WTC11 (cell line): Measurements from ENCODE around the gene DUSP18. TPM values are rescaled to one million over a fixed set of nuclear protein-coding genes. Genes with fewer than 3 reads are reported as not detected.

ENCODE experiments used
- ATAC-seq: fragments of 200-7000 bp; cut with Tn5 transposase; 2 replicates; pipeline ENCODE4 v1.10.0; 2021; ENCODE audit warnings: mild to moderate bottlenecking, moderate library complexity
- CTCF ChIA-PET: fragments of 300-600 bp; sonication (Branson Sonifier 250); formaldehyde crosslinking; loops from one replicate; lab custom pipeline; 2021; ENCODE audit warnings: antibody characterized with exemption; lab: Charles Lee
- POLR2A ChIA-PET: fragments of 350-600 bp; sonication (Branson Sonifier 250); formaldehyde crosslinking; loops from one replicate; lab custom pipeline; 2021; ENCODE audit warnings: antibody characterized with exemption; lab: Charles Lee
- DNase-seq: peaks from one replicate; pipeline ENCODE4 v3.0.0; 2021; ENCODE audit warnings: low spot score
- H3K27ac Mint-ChIP-seq: 2 replicates; pipeline ENCODE4 v1.8.0; 2021; ENCODE audit warnings: mixed read lengths
- H3K27me3 Mint-ChIP-seq: 2 replicates; pipeline ENCODE4 v1.8.0; 2021; ENCODE audit warnings: low read depth, mild to moderate bottlenecking, moderate library complexity, mixed read lengths
- H3K36me3 Mint-ChIP-seq: 2 replicates; pipeline ENCODE4 v1.8.0; 2021; ENCODE audit warnings: mixed read lengths
- H3K4me1 Mint-ChIP-seq: 2 replicates; pipeline ENCODE4 v1.8.0; 2022; ENCODE audit warnings: mixed read lengths
- H3K4me3 Mint-ChIP-seq: 2 replicates; pipeline ENCODE4 v1.8.0; 2021; ENCODE audit warnings: mild to moderate bottlenecking, moderate library complexity, mixed read lengths
- H3K9me3 Mint-ChIP-seq: 2 replicates; pipeline ENCODE4 v1.8.0; 2021; ENCODE audit warnings: mixed read lengths
- ATF1 ChIP-seq: sonication (generic); formaldehyde crosslinking; IDR thresholded peaks from 2 replicates; pipeline ENCODE4 v1.8.1; 2023; ENCODE audit warnings: mild to moderate bottlenecking, moderate library complexity, missing genetic modification reagents
- CBFB ChIP-seq: sonication (generic); formaldehyde crosslinking; IDR thresholded peaks from 2 replicates; pipeline ENCODE4 v1.8.1; 2022; ENCODE audit warnings: mild to moderate bottlenecking, low read depth, missing genetic modification reagents
- CREB1 ChIP-seq: sonication (generic); formaldehyde crosslinking; IDR thresholded peaks from 2 replicates; pipeline ENCODE4 v1.8.0; 2023; ENCODE audit warnings: mild to moderate bottlenecking, missing genetic modification reagents
- FOXP1 ChIP-seq: sonication (generic); formaldehyde crosslinking; IDR thresholded peaks from 2 replicates; pipeline ENCODE4 v1.8.0; 2022; ENCODE audit warnings: missing genetic modification reagents, mild to moderate bottlenecking, moderate library complexity, borderline replicate concordance
- NR1H2 ChIP-seq: sonication (generic); formaldehyde crosslinking; IDR thresholded peaks from 2 replicates; pipeline ENCODE4 v1.9.0; 2021; ENCODE audit warnings: mild to moderate bottlenecking, moderate library complexity, missing genetic modification reagents
- RORB ChIP-seq: fragments of 250-450 bp; sonication (Bioruptor Pico); IDR thresholded peaks from 2 replicates; pipeline ENCODE4 v1.9.0; 2021; ENCODE audit warnings: mild to moderate bottlenecking
- SMAD3 ChIP-seq: sonication (generic); formaldehyde crosslinking; IDR thresholded peaks from 2 replicates; pipeline ENCODE4 v1.8.0; 2022; ENCODE audit warnings: missing genetic modification reagents, mild to moderate bottlenecking, borderline replicate concordance
- SOX15 ChIP-seq: fragments of 250-450 bp; sonication (Bioruptor Pico); IDR thresholded peaks from 2 replicates; pipeline ENCODE4 v1.9.0; 2021; ENCODE audit warnings: mild to moderate bottlenecking
- SP1 ChIP-seq: sonication (generic); formaldehyde crosslinking; conservative IDR thresholded peaks from 2 replicates; pipeline ENCODE4 v1.8.1; 2022; ENCODE audit warnings: missing genetic modification reagents
- TP53 ChIP-seq: sonication (generic); formaldehyde crosslinking; IDR thresholded peaks from 2 replicates; pipeline ENCODE4 v1.8.1; 2023; ENCODE audit warnings: mild to moderate bottlenecking, missing genetic modification reagents
- ZNF121 ChIP-seq: sonication (generic); formaldehyde crosslinking; IDR thresholded peaks from 2 replicates; pipeline ENCODE4 v1.8.0; 2023; ENCODE audit warnings: missing genetic modification reagents
- ZNF138 ChIP-seq: sonication (generic); formaldehyde crosslinking; conservative IDR thresholded peaks from 2 replicates; pipeline ENCODE4 v1.8.1; 2022; ENCODE audit warnings: mild to moderate bottlenecking, moderate library complexity, missing genetic modification reagents
- ZNF232 ChIP-seq: sonication (generic); formaldehyde crosslinking; IDR thresholded peaks from 2 replicates; pipeline ENCODE4 v1.8.0; 2022; ENCODE audit warnings: mild to moderate bottlenecking, missing genetic modification reagents
- total RNA-seq: library from RNA; stranded (reverse); gene quantifications from 3 replicates; pipeline ENCODE4 v1.2.3, GENCODE V29; 2021
- TF ChIP-seq, protein P1 (sequence below): sonication (generic); formaldehyde crosslinking; IDR thresholded peaks from 2 replicates; pipeline ENCODE4 v1.8.0; 2022; ENCODE audit warnings: missing genetic modification reagents
- TF ChIP-seq, protein P2 (sequence below): sonication (generic); formaldehyde crosslinking; conservative IDR thresholded peaks from 2 replicates; pipeline ENCODE4 v1.8.1; 2023; ENCODE audit warnings: mild to moderate bottlenecking, low read depth, missing genetic modification reagents, moderate library complexity
- TF ChIP-seq, protein P3 (sequence below): fragments of 250-450 bp; sonication (Bioruptor Pico); conservative IDR thresholded peaks from 2 replicates; pipeline ENCODE4 v1.9.0; 2021; ENCODE audit warnings: mild to moderate bottlenecking
- TF ChIP-seq, protein P4 (sequence below): sonication (generic); formaldehyde crosslinking; IDR thresholded peaks from 2 replicates; pipeline ENCODE4 v1.8.0; 2022; ENCODE audit warnings: mild to moderate bottlenecking, missing genetic modification reagents
- TF ChIP-seq, protein P5 (sequence below): sonication (generic); formaldehyde crosslinking; IDR thresholded peaks from 2 replicates; pipeline ENCODE4 v1.8.1; 2023; ENCODE audit warnings: mild to moderate bottlenecking, missing genetic modification reagents, moderate library complexity
- TF ChIP-seq, protein P6 (sequence below): sonication (generic); formaldehyde crosslinking; IDR thresholded peaks from 2 replicates; pipeline ENCODE4 v1.8.1; 2023; ENCODE audit warnings: mild to moderate bottlenecking, missing genetic modification reagents, moderate library complexity
- TF ChIP-seq, protein P7 (sequence below): sonication (generic); formaldehyde crosslinking; IDR thresholded peaks from 2 replicates; pipeline ENCODE4 v1.8.0; 2023; ENCODE audit warnings: missing genetic modification reagents

DUSP18 gene
- total RNA-seq, 1 experiment from 2014 or later: 4.3 TPM

- Mint-ChIP-seq H3K9me3 (no peaks in the 10 kb centered on the region), H3K27ac (no peak overlapping the region), H3K27me3 (no peaks in the 10 kb centered on the region), H3K36me3 (peaks cover 59% of the 10 kb centered on the region), H3K4me3 (no peak overlapping the region), H3K4me1 (no peaks in the 10 kb centered on the region)
- TF ChIP-seq, protein P1, sequence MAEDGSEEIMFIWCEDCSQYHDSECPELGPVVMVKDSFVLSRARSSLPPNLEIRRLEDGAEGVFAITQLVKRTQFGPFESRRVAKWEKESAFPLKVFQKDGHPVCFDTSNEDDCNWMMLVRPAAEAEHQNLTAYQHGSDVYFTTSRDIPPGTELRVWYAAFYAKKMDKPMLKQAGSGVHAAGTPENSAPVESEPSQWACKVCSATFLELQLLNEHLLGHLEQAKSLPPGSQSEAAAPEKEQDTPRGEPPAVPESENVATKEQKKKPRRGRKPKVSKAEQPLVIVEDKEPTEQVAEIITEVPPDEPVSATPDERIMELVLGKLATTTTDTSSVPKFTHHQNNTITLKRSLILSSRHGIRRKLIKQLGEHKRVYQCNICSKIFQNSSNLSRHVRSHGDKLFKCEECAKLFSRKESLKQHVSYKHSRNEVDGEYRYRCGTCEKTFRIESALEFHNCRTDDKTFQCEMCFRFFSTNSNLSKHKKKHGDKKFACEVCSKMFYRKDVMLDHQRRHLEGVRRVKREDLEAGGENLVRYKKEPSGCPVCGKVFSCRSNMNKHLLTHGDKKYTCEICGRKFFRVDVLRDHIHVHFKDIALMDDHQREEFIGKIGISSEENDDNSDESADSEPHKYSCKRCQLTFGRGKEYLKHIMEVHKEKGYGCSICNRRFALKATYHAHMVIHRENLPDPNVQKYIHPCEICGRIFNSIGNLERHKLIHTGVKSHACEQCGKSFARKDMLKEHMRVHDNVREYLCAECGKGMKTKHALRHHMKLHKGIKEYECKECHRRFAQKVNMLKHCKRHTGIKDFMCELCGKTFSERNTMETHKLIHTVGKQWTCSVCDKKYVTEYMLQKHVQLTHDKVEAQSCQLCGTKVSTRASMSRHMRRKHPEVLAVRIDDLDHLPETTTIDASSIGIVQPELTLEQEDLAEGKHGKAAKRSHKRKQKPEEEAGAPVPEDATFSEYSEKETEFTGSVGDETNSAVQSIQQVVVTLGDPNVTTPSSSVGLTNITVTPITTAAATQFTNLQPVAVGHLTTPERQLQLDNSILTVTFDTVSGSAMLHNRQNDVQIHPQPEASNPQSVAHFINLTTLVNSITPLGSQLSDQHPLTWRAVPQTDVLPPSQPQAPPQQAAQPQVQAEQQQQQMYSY: no peak
- TF ChIP-seq NR1H2 (CRISPR knock-in tag) (no peak), SMAD3 (CRISPR knock-in tag) (no peak), CBFB (CRISPR knock-in tag) (no peak), ZNF232 (no peak), CREB1 (CRISPR knock-in tag) (no peak), RORB (CRISPR knock-in tag) (no peak), SOX15 (CRISPR knock-in tag) (no peak), ATF1 (CRISPR knock-in tag) (no peak), FOXP1 (CRISPR knock-in tag) (no peak), TP53 (CRISPR knock-in tag) (no peak), SP1 (CRISPR knock-in tag) (no peak), ZNF121 (CRISPR knock-in tag) (no peak), ZNF138 (no peak)
- TF ChIP-seq, protein P2, sequence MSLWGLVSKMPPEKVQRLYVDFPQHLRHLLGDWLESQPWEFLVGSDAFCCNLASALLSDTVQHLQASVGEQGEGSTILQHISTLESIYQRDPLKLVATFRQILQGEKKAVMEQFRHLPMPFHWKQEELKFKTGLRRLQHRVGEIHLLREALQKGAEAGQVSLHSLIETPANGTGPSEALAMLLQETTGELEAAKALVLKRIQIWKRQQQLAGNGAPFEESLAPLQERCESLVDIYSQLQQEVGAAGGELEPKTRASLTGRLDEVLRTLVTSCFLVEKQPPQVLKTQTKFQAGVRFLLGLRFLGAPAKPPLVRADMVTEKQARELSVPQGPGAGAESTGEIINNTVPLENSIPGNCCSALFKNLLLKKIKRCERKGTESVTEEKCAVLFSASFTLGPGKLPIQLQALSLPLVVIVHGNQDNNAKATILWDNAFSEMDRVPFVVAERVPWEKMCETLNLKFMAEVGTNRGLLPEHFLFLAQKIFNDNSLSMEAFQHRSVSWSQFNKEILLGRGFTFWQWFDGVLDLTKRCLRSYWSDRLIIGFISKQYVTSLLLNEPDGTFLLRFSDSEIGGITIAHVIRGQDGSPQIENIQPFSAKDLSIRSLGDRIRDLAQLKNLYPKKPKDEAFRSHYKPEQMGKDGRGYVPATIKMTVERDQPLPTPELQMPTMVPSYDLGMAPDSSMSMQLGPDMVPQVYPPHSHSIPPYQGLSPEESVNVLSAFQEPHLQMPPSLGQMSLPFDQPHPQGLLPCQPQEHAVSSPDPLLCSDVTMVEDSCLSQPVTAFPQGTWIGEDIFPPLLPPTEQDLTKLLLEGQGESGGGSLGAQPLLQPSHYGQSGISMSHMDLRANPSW: no peak
- TF ChIP-seq, protein P3, sequence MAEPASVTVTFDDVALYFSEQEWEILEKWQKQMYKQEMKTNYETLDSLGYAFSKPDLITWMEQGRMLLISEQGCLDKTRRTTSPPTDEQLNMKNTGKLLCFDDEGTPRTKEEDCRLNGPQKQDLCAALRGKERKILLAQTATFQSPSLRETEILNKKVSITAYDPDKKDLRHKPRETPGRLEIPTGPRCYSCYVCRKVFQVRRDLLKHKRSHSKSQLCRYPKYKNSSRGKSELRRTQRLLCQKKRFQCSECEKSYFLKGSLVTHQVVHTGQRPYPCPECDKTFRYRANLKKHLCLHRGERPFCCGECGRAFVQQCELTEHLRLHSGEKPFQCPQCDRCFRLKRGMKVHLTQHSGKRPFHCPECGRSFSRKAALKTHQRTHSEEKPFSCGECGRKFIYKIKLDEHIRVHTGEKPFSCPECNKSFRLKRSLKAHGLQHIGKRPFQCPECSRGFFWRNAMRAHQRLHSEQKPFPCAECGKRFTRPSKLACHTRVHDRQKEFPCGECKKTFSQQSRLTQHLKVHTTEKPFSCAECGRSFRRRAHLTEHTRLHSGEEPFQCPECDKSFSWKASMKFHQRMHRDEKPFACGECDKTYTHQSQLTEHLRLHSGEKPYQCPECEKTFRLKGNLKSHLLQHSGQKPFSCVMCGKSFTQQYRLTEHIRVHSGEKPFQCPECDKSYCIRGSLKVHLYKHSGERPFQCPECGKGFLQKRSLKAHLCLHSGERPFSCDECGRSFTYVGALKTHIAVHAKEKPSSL: no peak
- TF ChIP-seq, protein P4, sequence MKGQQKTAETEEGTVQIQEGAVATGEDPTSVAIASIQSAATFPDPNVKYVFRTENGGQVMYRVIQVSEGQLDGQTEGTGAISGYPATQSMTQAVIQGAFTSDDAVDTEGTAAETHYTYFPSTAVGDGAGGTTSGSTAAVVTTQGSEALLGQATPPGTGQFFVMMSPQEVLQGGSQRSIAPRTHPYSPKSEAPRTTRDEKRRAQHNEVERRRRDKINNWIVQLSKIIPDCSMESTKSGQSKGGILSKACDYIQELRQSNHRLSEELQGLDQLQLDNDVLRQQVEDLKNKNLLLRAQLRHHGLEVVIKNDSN (CRISPR knock-in tag): no peak
- TF ChIP-seq, protein P5, sequence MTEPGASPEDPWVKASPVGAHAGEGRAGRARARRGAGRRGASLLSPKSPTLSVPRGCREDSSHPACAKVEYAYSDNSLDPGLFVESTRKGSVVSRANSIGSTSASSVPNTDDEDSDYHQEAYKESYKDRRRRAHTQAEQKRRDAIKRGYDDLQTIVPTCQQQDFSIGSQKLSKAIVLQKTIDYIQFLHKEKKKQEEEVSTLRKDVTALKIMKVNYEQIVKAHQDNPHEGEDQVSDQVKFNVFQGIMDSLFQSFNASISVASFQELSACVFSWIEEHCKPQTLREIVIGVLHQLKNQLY (CRISPR knock-in tag): no peak
- TF ChIP-seq, protein P6, sequence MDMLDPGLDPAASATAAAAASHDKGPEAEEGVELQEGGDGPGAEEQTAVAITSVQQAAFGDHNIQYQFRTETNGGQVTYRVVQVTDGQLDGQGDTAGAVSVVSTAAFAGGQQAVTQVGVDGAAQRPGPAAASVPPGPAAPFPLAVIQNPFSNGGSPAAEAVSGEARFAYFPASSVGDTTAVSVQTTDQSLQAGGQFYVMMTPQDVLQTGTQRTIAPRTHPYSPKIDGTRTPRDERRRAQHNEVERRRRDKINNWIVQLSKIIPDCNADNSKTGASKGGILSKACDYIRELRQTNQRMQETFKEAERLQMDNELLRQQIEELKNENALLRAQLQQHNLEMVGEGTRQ: no peak
- TF ChIP-seq, protein P7, sequence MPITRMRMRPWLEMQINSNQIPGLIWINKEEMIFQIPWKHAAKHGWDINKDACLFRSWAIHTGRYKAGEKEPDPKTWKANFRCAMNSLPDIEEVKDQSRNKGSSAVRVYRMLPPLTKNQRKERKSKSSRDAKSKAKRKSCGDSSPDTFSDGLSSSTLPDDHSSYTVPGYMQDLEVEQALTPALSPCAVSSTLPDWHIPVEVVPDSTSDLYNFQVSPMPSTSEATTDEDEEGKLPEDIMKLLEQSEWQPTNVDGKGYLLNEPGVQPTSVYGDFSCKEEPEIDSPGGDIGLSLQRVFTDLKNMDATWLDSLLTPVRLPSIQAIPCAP (CRISPR knock-in tag): no peak
- ATAC-seq: no peak
- no peak for DNase-seq
- CTCF ChIA-PET: no interaction called here
- POLR2A ChIA-PET: interaction anchor here (0.6 kb wide), 1 partner anchor 14 kb away, joined by 4 read pairs; no protein-coding TSS in a partner anchor
Measured at GRCh38 chr22:30614879-30615278, 52.8 kb downstream of the DUSP18 start.
